PC-3 (cell line): ENCODE results near the gene CORO2A.

Experiments used
- EZH2phosphoT487 ChIP-seq: fragments of 300-600 bp; sonication (generic); IDR thresholded peaks from 2 replicates; pipeline ENCODE4 v1.6.1; 2018; ENCODE audit warnings: mild to moderate bottlenecking, antibody characterized with exemption, low read length, borderline replicate concordance
- TF ChIP-seq, protein P1 (sequence below): fragments of 300-600 bp; sonication (generic); conservative IDR thresholded peaks from 2 replicates; pipeline ENCODE4 v1.5.1; 2017; ENCODE audit warnings: antibody characterized with exemption, low read depth, mild to moderate bottlenecking, low read length

GRCh38 chr9:98222885-98223691, 30.7 kb upstream of the CORO2A start:
- TF ChIP-seq, protein P1, sequence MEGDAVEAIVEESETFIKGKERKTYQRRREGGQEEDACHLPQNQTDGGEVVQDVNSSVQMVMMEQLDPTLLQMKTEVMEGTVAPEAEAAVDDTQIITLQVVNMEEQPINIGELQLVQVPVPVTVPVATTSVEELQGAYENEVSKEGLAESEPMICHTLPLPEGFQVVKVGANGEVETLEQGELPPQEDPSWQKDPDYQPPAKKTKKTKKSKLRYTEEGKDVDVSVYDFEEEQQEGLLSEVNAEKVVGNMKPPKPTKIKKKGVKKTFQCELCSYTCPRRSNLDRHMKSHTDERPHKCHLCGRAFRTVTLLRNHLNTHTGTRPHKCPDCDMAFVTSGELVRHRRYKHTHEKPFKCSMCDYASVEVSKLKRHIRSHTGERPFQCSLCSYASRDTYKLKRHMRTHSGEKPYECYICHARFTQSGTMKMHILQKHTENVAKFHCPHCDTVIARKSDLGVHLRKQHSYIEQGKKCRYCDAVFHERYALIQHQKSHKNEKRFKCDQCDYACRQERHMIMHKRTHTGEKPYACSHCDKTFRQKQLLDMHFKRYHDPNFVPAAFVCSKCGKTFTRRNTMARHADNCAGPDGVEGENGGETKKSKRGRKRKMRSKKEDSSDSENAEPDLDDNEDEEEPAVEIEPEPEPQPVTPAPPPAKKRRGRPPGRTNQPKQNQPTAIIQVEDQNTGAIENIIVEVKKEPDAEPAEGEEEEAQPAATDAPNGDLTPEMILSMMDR, result no peak
- TF ChIP-seq EZH2phosphoT487, result no peak
